BJ (cell line): Measurements from ENCODE around the gene TNFAIP2. TPM values are rescaled to one million over a fixed set of nuclear protein-coding genes. Genes with fewer than 3 reads are reported as not detected.

Experiments
- CTCF ChIA-PET: fragments of 350-600 bp; formaldehyde crosslinking; extraction: SDS; loops from one replicate; lab custom pipeline; 2021; ENCODE audit warnings: antibody characterized with exemption, inconsistent platforms; lab: Yijun Ruan, JAX
- POLR2A ChIA-PET: fragments of 300-600 bp; sonication (Branson Sonifier 250); formaldehyde crosslinking; extraction: SDS; loops from one replicate; lab custom pipeline; 2021; ENCODE audit warnings: antibody characterized with exemption; lab: Charles Lee
- DNase-seq: peaks from one replicate; pipeline ENCODE4 v3.0.0-alpha.2; 2011; ENCODE audit warnings: low read depth
- H3K27me3 ChIP-seq: 2 replicates; pipeline ENCODE4 v1.6.0; 2011; ENCODE audit warnings: low read length; ENCODE audit not compliant: control insufficient read depth, insufficient read depth
- H3K36me3 ChIP-seq: 2 replicates; pipeline ENCODE4 v1.5.1; 2011; ENCODE audit warnings: low read length; ENCODE audit not compliant: control insufficient read depth, insufficient read depth
- H3K4me3 ChIP-seq: 2 replicates; pipeline ENCODE4 v1.5.1; 2011; ENCODE audit warnings: low read depth, mild to moderate bottlenecking, control low read depth, low read length
- polyA plus RNA-seq: library from polyadenylated mRNA; depleted of rRNA; stranded (reverse); fragments of >200 nt; gene quantifications from 2 replicates; pipeline ENCODE4 v1.2.3, GENCODE V29; 2011
- TF ChIP-seq, protein P1 (sequence below): IDR thresholded peaks from 2 replicates; pipeline ENCODE4 v1.5.1; 2011; ENCODE audit warnings: low read depth, mild to moderate bottlenecking, control low read depth, inconsistent platforms, low read length, moderate library complexity; ENCODE audit not compliant: insufficient read depth

TNFAIP2 gene
- polyA plus RNA-seq, 1 experiment = 28.2 TPM

GRCh38 chr14:103107941-103108748 is 15.1 kb upstream of the TNFAIP2 start:
- Histone ChIP-seq H3K27me3 (peaks cover 7% of the 10 kb centered on the region; the same call in 1 of the 2 replicates), H3K36me3 (no peaks in the 10 kb centered on the region), H3K4me3 (no peak overlapping the region)
- POLR2A ChIA-PET = no interaction called here
- TF ChIP-seq, protein P1, sequence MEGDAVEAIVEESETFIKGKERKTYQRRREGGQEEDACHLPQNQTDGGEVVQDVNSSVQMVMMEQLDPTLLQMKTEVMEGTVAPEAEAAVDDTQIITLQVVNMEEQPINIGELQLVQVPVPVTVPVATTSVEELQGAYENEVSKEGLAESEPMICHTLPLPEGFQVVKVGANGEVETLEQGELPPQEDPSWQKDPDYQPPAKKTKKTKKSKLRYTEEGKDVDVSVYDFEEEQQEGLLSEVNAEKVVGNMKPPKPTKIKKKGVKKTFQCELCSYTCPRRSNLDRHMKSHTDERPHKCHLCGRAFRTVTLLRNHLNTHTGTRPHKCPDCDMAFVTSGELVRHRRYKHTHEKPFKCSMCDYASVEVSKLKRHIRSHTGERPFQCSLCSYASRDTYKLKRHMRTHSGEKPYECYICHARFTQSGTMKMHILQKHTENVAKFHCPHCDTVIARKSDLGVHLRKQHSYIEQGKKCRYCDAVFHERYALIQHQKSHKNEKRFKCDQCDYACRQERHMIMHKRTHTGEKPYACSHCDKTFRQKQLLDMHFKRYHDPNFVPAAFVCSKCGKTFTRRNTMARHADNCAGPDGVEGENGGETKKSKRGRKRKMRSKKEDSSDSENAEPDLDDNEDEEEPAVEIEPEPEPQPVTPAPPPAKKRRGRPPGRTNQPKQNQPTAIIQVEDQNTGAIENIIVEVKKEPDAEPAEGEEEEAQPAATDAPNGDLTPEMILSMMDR = no peak
- no peak for DNase-seq
- CTCF ChIA-PET = interaction anchor here (1.2 kb wide), 1 partner anchor 173 kb away, joined by 3 read pairs; no protein-coding TSS in a partner anchor

GRCh38 chr14:103108749-103109207 is 14.5 kb upstream of the TNFAIP2 start:
- Histone ChIP-seq H3K36me3 (no peaks in the 10 kb centered on the region), H3K4me3 (no peak overlapping the region), H3K27me3 (peaks cover 7% of the 10 kb centered on the region; the same call in 1 of the 2 replicates)
- ChIA-PET CTCF (interaction anchor here (0.9 to 1.3 kb wide), 3 partner anchors 33 to 173 kb away, joined by 3 to 4 read pairs (median 3); no protein-coding TSS in a partner anchor), POLR2A (no interaction called here)
- no peak for DNase-seq
- TF ChIP-seq, protein P1 = no peak

DNA sequence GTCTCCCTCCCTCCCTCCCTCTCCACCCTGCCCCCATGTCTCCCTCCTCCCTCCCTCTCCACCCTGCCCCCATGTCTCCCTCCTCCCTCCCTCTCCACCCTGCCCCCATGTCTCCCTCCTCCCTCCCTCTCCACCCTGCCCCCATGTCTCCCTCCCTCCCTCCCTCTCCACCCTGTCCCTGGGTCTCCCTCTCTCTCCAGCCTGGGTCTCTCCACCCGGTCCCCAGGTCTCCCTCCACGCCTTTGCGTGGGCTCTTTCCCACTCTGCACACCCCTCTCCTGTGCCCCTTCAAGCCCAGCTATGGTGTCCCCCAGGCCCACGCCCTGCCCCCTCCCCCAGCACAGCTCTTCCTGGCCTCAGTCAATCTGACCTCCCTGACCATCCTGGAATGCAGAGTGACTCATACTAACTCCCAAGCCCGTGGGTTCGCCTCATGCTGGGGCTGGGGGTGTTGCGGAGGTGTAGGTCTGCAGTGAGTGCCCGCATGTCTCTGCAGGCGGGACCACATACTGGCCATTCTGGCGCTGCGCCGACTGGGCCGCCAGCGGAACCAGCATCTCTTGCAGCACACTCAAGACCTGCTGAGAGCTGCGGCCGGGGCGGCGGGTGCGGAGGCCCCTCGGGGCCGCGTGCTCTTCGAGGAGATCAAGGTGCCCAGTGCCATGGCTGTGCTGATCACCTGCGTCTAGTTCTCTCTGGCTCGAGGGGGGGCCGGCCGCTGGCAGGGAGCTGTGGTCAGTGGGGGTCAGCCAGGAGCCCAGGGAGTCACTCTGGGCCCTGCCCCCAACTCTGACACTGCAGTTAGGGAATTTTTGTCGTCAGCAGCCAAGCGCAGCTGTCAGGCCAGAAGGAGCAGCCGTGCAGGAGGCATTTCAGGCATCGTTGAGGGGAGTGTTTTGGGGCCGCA is 13.5 kb upstream of the TNFAIP2 start:
- no peaks in the 10 kb centered on the region for H3K36me3 ChIP-seq
- DNase-seq = no peak
- peaks cover under 1% of the 10 kb centered on the region; the same call in 1 of the 2 replicates for H3K27me3 ChIP-seq
- CTCF ChIA-PET = interaction anchor here (0.6 to 1.3 kb wide), 6 partner anchors 9 to 183 kb away, joined by 3 to 5 read pairs (median 3); no protein-coding TSS in a partner anchor
- TF ChIP-seq, protein P1 = no peak
- no peak overlapping the region for H3K4me3 ChIP-seq
- POLR2A ChIA-PET = interaction anchor here (0.5 kb wide), 1 partner anchor 452 kb away, joined by 3 read pairs; no protein-coding TSS in a partner anchor

DNA sequence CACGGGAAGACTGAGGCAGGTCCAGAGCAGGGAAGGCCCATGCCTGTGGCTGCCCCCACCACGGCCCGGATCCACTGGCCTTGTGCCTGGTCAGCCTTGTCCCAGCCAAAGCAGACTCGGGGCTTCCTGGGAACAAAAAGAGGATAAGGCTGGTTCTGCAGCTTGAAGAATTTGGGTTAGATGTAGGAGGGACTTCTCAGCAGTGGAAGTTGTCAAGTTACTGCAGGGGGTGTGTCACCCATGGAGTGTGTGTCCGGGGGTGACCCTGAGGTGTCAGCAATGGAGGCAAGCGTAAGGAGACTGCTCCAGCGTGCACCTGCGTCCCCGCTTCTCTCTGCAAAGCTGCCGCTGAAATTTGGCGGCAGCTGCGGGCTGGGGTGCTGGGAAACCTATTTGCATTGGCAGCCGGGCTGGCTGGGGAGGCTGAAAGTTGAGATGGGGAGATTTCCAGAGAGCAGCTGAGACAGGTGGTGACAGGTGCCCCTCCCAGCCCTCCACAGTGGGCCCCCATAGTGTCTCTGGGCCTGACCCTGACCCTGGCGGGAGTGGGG is 12.5 kb upstream of the TNFAIP2 start:
- ChIA-PET POLR2A (no interaction called here), CTCF (interaction anchor here (0.9 to 1.2 kb wide), 2 partner anchors 16 to 182 kb away, joined by 3 to 5 read pairs; no protein-coding TSS in a partner anchor)
- no peaks in the 10 kb centered on the region for H3K36me3 ChIP-seq
- no peak for DNase-seq
- TF ChIP-seq, protein P1 = no peak
- no peak overlapping the region for H3K4me3 ChIP-seq
- no peaks in the 10 kb centered on the region for H3K27me3 ChIP-seq
